ENCODE data around the gene BRPF3. TPM values are rescaled to one million over a fixed set of nuclear protein-coding genes. Genes with fewer than 3 reads are reported as not detected.

BRPF3 gene
- polyA plus RNA-seq, 3 donors: 1.1 to 9.2 (median 1.3) TPM

- peaks cover 0 to 3% (median under 1%) of the 10 kb centered on the region in 3 donors for H3K27me3 Mint-ChIP-seq (ENCODE audit: low read depth in 3 of 3)
- H2AFZ ChIP-seq (ENCODE audit: insufficient read depth, low read depth, low read length, poor library complexity, severe bottlenecking): no peak overlapping the region
- intact Hi-C loops (cut with micrococcal nuclease): no loop called here
- H3K4me3 ChIP-seq (replicated peaks in 1 of 3; ENCODE audit: low read depth in 2 of 3, low read length in 3 of 3): no peak overlapping the region
- H3K36me3 Mint-ChIP-seq: peaks cover 0 to 6% of the 10 kb centered on the region in 2 donors
- H3K79me2 ChIP-seq (ENCODE audit: insufficient read depth, low read length): no peaks in the 10 kb centered on the region
- H3K36me3 ChIP-seq (replicated peaks in 1 of 2; ENCODE audit: control insufficient read depth in 1 of 2, insufficient read depth in 2 of 2, low read length in 2 of 2): no peaks in the 10 kb centered on the region
- H4K20me1 ChIP-seq (ENCODE audit: insufficient read depth, low read length): no peaks in the 10 kb centered on the region
- DNase-seq: no peak
- no peaks in the 10 kb centered on the region for H3K27me3 ChIP-seq (ENCODE audit: control insufficient read depth in 2 of 2, insufficient read depth in 2 of 2, low read length in 2 of 2)
- H3K9me3 ChIP-seq (replicated peaks in 1 of 2; ENCODE audit: control insufficient read depth in 1 of 2, insufficient read depth in 1 of 2, low read length in 2 of 2): peaks cover 0 to 14% of the 10 kb centered on the region in 2 donors
- H3K4me1 Mint-ChIP-seq: peaks cover 3% of the 10 kb centered on the region
- H3K9me3 Mint-ChIP-seq: peaks cover 11 to 22% (median 19%) of the 10 kb centered on the region in 7 donors
- H3K4me1 ChIP-seq (ENCODE audit: control insufficient read depth in 1 of 2, insufficient read depth in 2 of 2, low read length in 2 of 2): peaks cover 0 to 4% of the 10 kb centered on the region in 2 donors
- no peak overlapping the region for H3K4me3 Mint-ChIP-seq
- no peak overlapping the region for H3K9ac ChIP-seq (ENCODE audit: insufficient read depth, low read length, poor library complexity, severe bottlenecking)
- TF ChIP-seq, protein P1, sequence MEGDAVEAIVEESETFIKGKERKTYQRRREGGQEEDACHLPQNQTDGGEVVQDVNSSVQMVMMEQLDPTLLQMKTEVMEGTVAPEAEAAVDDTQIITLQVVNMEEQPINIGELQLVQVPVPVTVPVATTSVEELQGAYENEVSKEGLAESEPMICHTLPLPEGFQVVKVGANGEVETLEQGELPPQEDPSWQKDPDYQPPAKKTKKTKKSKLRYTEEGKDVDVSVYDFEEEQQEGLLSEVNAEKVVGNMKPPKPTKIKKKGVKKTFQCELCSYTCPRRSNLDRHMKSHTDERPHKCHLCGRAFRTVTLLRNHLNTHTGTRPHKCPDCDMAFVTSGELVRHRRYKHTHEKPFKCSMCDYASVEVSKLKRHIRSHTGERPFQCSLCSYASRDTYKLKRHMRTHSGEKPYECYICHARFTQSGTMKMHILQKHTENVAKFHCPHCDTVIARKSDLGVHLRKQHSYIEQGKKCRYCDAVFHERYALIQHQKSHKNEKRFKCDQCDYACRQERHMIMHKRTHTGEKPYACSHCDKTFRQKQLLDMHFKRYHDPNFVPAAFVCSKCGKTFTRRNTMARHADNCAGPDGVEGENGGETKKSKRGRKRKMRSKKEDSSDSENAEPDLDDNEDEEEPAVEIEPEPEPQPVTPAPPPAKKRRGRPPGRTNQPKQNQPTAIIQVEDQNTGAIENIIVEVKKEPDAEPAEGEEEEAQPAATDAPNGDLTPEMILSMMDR (IDR thresholded peaks at IDR 0.05): no peak
- no peak overlapping the region for H3K4me2 ChIP-seq (replicated peaks; ENCODE audit: extremely low read depth, low read length, poor library complexity, severe bottlenecking)
- no peak overlapping the region for H3K27ac ChIP-seq (ENCODE audit: low read depth in 1 of 2, low read length in 2 of 2)
- no peak overlapping the region for H3K27ac Mint-ChIP-seq
Observed at GRCh38 chr6:36177166-36177565, 19.4 kb upstream of the BRPF3 start.

- H3K27ac Mint-ChIP-seq: no peak overlapping the region
- H4K20me1 ChIP-seq (ENCODE audit: insufficient read depth, low read length): no peaks in the 10 kb centered on the region
Observed at GRCh38 chr6:36178544-36178943, 18.0 kb upstream of the BRPF3 start.

More at GRCh38 chr6:36178544-36178943, 18.0 kb upstream of the BRPF3 start:
- Histone ChIP-seq H2AFZ (ENCODE audit: insufficient read depth, low read depth, low read length, poor library complexity, severe bottlenecking) (no peak overlapping the region), H3K9me3 (replicated peaks in 1 of 2; ENCODE audit: control insufficient read depth in 1 of 2, insufficient read depth in 1 of 2, low read length in 2 of 2) (peaks cover 0 to 14% of the 10 kb centered on the region in 2 donors), H3K27ac (ENCODE audit: low read depth in 1 of 2, low read length in 2 of 2) (no peak overlapping the region), H3K4me1 (ENCODE audit: control insufficient read depth in 1 of 2, insufficient read depth in 2 of 2, low read length in 2 of 2) (peaks cover 0 to 4% of the 10 kb centered on the region in 2 donors), H3K79me2 (ENCODE audit: insufficient read depth, low read length) (no peaks in the 10 kb centered on the region), H3K9ac (ENCODE audit: insufficient read depth, low read length, poor library complexity, severe bottlenecking) (no peak overlapping the region), H3K4me3 (replicated peaks in 1 of 3; ENCODE audit: low read depth in 2 of 3, low read length in 3 of 3) (no peak overlapping the region), H3K36me3 (replicated peaks in 1 of 2; ENCODE audit: control insufficient read depth in 1 of 2, insufficient read depth in 2 of 2, low read length in 2 of 2) (no peaks in the 10 kb centered on the region), H3K4me2 (replicated peaks; ENCODE audit: extremely low read depth, low read length, poor library complexity, severe bottlenecking) (no peak overlapping the region), H3K27me3 (ENCODE audit: control insufficient read depth in 2 of 2, insufficient read depth in 2 of 2, low read length in 2 of 2) (no peaks in the 10 kb centered on the region)
- TF ChIP-seq, protein P1 (IDR thresholded peaks at IDR 0.05): no peak
- Mint-ChIP-seq H3K4me1 (peaks cover 3% of the 10 kb centered on the region), H3K4me3 (no peak overlapping the region), H3K27me3 (ENCODE audit: low read depth in 3 of 3) (peaks cover 1 to 3% (median 3%) of the 10 kb centered on the region in 3 donors), H3K9me3 (peaks cover 15 to 22% (median 19%) of the 10 kb centered on the region in 7 donors), H3K36me3 (peaks cover 0 to 6% of the 10 kb centered on the region in 2 donors)
- no peak for DNase-seq
- intact Hi-C loops (cut with micrococcal nuclease): no loop called here

All from CD14-positive monocyte (primary cell).